ENCODE measurements around the gene PLEK.

DNA sequence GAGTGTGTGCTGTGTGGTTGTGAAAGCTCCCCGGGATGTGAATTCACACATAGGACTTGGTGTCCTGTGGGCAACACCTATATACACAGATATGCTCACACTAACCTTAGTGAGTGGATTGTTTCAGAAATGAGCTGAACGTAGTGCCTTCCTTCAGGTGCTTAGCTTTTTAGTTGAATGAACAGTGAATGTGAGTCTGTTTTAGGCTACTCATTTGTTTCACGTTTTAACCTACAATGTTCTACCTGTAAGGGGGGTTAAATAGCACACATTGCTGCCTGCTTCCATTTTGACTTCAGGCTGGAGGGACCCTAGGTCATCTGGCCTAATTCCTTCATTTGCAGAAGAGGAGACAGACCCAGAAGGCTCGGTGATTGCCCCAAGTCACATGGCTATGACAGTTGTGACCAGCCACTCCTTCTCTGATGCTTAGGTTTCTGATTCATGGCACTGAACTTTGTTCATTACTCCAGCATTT is 1.0 kb downstream of the PLEK start:
- TF ChIP-seq, protein P1, sequence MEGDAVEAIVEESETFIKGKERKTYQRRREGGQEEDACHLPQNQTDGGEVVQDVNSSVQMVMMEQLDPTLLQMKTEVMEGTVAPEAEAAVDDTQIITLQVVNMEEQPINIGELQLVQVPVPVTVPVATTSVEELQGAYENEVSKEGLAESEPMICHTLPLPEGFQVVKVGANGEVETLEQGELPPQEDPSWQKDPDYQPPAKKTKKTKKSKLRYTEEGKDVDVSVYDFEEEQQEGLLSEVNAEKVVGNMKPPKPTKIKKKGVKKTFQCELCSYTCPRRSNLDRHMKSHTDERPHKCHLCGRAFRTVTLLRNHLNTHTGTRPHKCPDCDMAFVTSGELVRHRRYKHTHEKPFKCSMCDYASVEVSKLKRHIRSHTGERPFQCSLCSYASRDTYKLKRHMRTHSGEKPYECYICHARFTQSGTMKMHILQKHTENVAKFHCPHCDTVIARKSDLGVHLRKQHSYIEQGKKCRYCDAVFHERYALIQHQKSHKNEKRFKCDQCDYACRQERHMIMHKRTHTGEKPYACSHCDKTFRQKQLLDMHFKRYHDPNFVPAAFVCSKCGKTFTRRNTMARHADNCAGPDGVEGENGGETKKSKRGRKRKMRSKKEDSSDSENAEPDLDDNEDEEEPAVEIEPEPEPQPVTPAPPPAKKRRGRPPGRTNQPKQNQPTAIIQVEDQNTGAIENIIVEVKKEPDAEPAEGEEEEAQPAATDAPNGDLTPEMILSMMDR (IDR thresholded peaks at IDR 0.05), result no peak
- TF ChIP-seq POLR2A (IDR thresholded peaks at IDR 0.05) (no peak), POLR2AphosphoS5 (IDR thresholded peaks at IDR 0.05) (no peak)
